HG02970 (cell line): ENCODE results near the gene RANBP3L.
"Not testable (repeated sequence)": the region's sequence is repeated elsewhere in the genome, so short reads cannot be mapped to it uniquely, and the experiment has no call there.

Experiments used
- ATAC-seq: cut with Tn5 transposase; IDR thresholded peaks from one replicate; pipeline ENCODE4 v1.9.1; 2021; ENCODE audit warnings: mild to moderate bottlenecking, moderate library complexity, moderate number of reproducible peaks; ENCODE audit not compliant: unreplicated experiment, low FRiP score

The RANBP3L gene, protein sequence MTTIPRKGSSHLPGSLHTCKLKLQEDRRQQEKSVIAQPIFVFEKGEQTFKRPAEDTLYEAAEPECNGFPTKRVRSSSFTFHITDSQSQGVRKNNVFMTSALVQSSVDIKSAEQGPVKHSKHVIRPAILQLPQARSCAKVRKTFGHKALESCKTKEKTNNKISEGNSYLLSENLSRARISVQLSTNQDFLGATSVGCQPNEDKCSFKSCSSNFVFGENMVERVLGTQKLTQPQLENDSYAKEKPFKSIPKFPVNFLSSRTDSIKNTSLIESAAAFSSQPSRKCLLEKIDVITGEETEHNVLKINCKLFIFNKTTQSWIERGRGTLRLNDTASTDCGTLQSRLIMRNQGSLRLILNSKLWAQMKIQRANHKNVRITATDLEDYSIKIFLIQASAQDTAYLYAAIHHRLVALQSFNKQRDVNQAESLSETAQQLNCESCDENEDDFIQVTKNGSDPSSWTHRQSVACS

DNA sequence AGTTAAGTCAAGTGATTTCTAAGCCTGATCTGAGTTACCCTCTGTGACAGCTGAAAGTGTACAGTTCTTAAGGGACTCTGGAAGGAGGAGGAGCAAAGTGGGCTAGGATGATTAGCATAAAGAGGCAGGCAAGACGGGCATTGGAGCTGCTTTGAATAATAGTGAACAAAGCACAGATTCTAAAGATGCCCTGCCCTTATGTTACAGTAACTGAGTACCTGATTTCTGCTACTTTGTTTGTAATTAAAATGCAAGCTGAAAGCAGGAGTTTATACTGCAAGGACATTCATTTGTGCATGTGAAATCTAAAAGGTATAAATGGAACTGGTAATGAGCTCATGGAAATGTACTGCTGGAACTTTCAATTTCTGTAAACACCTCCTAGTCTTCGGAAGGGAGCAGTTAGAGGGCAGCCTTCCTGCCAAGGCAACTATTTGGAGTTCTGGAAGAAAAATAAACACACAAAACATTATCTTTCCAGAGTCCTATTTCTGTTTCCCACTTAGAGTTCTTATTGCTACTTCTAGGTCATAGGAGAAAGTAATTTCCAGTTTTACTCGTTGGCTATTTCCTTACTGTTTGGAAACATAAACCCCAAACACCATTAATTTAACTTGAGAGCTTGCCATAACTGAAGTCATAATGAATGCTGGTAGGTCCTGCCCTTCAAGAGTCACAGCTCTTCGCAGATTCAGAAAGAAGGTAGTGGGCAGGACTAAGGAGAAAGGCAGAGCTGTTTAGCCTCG is at the start of gene RANBP3L:
Gene RANBP3L, minus strand, starts transcription at position 45 of the 746 bp plus-strand sequence. CDS start 486 bp downstream, outside the sequence.
- no peak for ATAC-seq

DNA sequence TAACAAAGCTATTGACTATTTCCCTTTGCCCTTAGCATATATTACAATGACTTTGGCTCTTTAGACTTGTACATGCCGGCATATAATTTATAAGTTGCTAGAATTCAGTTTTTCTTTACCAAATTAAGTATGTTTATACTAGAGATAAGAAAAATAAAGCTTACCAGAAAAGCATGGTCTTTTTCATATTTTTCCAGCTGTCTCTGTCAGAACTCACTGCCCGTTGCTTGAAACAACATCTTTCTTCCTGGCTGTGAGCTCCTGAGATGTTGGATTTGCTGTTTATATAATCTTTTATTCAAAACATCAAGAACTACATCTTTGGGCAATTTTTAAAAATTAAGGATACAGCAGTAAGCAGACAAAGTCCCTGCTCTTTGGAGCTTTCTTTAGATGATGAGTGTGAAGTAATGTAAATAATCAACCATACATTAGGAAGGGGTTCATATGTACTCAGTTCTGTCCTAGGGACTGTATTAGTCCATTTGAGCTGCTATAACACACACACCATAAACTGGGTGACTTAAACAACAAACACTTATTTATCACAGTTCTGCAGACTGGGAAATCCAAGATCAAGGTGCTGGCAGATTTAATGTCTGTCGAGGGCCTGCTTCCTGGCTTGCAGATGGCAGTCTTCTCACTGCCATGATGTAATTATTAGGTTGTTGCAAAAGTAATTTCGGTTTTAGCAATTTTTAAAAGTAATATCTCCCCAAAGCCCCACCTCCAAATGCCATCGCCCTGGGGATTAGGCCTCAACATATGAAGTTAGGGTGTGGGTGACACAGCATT is 45.4 kb upstream of the RANBP3L start:
- no peak for ATAC-seq

DNA sequence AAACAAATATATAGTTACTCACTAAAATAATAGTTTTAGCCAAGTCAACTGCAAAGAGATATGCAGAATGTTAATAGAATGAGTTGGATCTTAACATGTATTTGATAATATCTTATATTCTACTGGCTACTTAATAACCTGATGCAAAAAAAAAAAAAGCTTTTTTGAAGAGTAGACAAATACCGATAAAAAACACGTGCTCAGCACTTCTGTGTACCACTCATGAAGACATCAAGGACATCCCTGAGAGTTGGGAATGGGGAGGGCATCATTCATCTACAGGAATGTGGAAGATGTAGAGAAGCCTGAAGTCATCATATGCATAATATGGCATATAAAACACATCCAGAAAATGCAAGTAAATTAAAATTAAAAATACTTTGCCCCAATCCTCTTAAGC is 43.2 kb upstream of the RANBP3L start:
- no peak for ATAC-seq

DNA sequence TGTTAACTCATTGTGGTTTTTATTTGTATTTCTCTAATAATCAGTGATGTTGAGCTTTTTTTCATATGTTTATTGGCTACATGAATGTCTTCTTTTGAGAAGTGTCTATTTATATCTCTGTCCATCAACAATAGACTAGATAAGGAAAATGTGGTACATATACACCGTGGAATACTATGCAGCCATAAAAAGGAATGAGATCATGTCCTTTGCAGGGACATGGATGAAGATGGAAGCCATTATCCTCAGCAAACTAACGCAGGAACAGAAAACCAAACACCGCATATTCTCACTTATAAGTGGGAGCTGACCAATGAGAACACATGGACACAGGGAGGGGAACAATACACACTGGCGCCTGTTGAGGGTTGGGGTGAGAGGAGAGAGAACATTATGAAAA is 40.0 kb upstream of the RANBP3L start:
- not testable (repeated sequence) for ATAC-seq

DNA sequence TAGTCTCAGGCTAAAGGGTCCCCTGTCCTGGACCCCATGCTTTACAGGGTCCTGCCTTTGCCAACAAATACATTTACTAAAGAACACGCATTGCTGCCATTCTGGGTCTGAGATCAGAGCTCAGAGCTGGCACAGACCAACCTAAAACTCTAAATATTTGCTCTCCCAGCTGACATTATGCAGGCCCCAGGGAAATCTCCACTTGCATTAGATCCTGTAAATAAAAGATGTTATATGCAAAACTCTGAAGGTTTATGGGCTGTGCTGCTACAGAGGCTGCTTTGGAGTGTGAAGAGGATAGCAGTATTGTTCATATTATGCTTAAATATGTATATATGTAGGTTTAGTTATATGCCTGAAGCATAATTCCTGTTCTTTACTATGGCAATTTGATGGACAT is 35.9 kb upstream of the RANBP3L start:
- no peak for ATAC-seq

DNA sequence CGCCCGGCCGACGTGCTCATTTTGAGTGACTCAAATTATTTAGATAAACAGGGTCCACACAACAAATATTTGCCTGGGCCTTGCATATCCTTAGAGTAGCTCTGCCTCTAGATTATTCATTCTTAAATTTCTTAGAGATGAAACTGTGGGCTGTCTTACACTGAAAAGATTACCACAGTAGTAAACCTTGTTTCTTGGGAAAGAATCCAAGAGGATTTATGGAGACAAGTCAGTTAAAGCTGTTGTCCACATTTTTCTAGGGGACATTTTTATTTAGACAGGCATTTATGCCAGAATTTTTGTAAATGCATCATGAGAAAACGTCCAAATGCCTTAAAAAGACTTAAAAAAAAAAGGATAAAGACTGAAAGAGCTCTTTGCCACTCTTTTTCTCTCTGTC is 32.6 kb upstream of the RANBP3L start:
- no peak for ATAC-seq

DNA sequence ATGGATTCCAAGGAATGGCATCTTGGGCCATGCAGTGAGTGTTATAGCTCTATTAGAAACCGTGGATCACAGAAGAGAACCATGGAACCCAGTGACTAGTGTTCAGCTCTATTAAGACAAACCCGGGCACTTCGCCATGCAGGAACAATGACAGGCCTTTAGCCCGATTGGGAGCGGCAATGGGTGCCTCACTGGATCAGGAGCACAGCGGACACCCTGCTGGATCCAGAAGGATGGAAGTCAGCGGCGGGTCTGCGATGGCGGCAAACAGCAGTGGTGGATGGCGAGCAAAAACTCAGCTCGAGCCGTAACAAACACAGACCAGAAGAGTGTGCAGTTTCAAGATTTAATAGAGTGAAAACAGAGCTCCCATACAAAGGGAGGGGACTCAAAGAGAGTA is 31.0 kb upstream of the RANBP3L start:
- not testable (repeated sequence) for ATAC-seq

DNA sequence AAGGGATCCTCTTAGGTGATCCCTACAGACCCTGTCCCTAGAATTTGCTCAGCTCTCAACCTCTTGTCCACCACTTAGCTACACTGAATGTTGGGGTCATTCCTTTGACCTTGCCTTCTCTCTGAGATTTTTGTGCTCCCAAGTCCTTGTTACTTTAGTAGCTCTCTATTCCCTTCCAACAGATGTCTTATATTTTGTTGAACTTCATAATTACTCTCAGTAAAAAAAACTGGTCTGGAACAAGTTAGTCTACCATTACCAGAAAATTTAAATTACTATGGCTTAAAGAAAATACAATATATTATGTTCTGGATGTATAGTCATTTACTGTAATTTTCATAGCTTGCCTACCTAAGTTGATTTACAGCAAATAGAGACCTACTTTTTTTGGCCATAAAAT is 23.5 kb upstream of the RANBP3L start:
- ATAC-seq, result no peak

DNA sequence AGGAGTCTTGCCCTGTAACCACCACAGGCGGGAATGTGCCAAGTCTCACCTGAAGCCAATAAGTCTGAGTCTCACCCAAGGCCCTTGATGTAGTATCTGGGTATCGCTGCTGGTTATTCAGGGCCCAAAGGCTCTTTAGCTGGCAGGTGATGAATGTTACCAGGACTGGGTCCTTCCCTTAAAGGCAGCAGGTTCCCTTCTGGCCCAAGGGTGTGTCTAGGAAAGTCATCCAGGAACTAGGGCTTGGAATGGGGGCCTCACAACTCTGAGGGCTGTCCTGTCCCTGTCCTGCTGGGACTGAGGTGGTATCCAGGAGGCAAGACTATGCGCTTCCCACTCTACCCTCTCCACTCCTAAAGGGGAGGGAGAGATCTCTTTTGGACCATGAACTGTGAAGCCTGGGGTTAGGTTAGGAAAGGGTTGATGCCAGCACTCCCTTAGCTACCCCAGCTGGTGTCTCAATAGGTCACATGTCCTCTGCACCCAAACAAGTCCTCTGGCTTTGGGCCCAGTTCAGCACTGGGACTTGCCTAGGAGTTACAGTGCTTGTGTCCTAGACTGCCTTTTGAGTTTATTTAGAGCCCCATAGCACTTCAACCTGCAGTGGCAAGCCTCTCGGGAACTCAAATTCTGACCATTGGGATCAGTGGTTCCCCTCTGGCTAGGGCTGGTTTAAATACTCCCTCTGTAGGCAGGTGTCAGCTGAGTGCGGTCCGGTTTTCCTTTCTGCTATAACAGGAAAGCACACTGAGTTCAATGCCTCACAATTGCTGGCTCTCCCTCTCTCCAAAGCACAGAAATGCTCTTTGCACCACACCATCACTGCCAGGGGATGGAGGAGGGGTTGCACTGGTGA is 22.5 kb upstream of the RANBP3L start:
- ATAC-seq, result no peak

DNA sequence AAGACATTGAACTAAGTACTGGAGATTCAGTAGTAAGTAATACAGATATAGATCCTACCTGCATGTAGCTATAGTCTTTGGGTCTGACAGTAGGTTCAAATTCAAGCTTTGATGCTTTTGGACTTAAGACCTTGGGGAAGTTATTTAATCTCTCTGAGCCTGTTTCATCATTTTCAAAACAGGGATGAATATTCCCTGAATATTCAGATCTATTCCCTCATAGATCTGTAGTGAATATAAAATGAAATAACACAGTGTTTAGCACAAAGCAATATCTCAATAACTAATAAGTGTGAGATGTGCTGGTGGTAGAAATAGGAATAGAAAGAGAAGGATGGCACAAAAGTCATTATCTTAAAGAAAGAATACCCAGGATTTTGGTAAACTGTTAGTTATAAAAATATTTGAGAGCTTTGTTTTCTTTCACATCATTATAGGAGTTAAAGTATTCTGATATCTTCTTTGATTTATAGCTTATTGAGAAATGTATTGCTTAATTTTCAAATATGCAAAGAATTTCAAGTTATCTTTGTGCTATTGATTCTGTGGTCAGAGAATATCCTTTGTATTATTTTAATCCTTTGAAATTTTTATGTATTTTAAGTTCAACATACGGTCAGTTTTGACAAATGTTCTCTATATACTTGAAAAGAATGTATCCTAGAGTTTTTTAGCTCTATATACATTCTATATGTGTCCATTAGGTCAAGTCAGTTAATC is 11.4 kb upstream of the RANBP3L start:
- no peak for ATAC-seq

DNA sequence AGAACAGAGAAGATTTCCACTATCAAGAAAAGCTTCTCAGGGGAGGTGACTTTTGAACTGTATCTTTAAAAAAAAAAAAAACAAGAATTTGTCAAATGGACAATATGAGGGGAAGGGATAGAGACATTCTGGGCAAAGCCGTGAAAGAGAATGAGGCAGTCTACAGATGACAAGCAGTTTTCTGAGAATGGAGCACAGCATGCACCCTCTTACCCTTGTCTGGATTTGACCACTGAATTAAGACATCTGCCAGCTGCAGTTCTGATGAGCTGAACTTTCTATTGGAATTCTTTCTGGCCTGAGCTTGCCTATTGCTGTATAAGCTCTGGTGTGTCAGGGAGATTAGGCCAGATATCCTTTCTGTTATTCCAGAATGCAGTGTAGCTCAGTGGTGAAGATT is 10.3 kb upstream of the RANBP3L start:
- ATAC-seq, result no peak

DNA sequence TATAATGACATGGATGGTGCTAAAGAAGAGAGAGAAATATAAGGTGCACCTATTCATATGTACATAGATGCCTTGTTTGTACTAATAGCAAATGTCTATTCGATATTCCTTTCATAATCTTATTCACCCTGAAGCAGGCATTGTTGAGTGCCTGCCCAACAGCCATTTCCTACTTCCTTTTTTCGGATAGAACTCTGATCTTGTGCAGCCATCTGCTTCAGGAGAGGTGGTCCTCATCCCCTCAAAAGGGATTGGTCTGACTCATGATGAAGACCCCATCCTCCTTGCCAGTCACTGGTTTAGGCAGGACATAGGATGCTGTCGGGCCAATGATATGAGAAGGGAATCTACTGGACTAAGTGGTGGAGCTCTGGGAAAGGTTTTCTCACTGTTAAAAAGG is 8.4 kb upstream of the RANBP3L start:
- no peak for ATAC-seq

DNA sequence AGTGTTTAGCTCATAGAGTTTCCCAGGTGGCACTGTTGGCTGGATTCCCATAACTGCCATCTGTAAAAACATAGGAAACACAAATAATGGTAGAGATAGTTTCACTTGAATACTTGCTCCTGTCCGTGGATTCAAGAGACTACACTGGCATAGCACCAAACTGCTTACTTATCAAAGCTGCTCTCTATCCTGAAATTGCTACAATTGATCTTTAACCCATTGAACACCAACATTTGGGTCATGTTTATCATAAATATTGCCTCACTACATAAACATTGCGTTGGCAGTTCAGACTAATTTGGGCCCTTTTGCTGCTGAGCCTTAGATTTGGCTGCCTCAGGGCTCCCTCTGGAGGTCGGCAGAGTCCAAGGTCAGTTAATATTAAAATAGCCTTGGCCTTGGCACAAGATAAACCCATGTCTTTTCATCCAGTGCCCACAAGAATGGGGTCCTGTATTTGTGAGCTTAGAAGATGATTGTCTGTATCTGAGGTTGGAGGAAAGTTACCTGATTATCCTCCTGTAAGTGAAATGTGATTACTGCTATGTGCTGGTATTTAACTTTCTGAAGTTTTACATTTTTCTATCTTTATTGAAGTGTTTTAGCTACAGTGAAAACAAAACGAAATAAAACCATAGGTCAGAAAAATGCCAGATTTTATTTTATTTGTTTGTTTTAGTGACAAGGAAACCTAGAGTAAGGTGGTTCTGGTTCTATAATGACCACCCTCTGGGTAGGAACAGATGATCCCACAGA is 4.0 kb upstream of the RANBP3L start:
- no peak for ATAC-seq

DNA sequence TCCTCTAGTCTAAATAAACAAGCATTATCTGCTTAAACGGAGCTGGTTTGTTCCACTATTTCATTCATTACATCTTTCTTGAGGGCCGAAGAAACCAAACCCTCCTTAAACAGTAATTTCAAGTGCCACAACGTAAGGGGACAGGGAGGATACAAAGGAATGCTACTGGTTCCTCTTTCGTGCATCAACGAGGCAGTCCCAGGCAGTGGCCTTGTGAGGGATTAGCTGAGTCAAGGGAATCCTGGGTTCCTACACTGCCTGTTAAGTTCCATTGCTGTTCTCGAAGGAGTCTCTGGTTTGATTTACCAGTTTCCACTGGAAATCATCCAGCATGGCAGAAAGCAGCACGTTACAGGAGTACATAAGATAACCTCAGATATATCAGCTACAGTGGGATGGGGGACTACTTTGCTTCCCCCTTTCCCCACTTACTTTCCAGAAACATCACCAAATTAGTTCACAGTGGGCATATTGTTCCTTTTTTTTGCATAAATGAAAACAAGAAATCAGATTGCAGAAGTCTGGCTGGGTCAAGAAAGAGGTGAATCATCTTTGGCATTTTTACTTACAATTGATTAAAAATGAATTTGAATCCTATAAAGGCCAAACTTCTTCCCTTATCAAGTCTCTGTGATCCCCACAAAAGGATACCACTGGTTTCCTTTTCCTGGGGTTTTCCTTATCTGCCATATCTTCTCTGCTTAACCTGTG is 2.5 kb upstream of the RANBP3L start:
- no peak for ATAC-seq

DNA sequence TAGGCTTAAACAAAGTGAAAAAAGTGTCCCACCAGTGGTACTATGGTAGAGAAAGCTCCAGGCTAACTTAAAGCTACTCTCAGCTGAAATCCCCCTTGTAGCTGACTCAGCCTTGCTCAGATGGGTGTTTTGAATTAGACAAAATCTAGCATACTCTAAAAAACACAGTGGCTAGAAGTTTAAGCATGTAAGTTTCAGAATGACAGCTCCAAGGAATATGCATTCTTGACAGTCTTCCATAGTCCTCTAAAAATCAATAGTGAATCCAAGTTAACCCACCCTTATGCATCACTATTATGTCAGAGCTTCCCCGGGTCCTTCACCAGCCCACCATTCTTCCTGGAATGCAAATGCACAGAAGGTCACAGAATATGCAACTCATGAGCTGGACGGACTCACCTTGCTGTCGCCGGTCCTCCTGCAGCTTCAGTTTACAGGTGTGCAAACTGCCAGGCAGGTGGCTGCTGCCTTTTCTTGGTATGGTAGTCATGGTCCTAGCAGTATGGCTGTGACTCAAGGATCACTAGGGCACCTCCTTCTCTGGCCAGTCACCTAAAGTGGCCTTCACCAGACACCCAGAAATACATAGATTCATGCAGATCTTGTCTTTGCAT is 668 bp downstream of the RANBP3L start:
- ATAC-seq, result no peak

DNA sequence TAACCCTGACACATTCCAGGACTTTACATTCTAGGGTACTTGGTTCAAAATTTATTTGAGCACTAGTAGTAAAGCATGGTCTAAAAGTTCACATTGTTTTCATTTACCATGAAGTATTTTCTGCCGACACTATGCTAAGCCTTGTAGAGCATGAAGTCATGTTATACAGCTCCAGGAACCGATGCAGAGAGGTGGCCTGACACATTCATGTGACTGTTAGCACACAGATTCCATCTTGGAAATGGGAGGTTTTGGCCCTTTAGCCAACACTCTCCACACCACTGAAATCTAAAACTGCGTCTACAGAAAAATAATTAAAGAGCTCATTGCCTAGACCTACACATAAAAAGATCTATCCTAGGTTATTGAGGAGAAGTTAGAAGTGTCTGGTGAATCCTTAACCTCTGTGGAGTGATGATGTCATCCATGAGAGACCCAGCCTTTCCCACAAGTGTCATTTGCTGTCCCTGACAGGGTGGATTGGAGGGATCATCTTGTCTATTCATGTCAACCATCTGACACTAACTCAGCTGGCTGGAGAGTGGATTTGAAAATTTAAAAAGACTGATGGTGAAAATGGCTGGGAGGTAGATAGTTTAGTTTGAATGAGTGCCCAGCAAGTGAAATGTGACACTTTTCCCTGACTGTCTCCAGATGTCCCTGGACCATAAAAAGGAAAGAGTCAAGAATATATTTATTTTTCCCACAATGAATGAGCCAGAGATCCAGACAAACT is 1.3 kb downstream of the RANBP3L start:
- ATAC-seq, result no peak

DNA sequence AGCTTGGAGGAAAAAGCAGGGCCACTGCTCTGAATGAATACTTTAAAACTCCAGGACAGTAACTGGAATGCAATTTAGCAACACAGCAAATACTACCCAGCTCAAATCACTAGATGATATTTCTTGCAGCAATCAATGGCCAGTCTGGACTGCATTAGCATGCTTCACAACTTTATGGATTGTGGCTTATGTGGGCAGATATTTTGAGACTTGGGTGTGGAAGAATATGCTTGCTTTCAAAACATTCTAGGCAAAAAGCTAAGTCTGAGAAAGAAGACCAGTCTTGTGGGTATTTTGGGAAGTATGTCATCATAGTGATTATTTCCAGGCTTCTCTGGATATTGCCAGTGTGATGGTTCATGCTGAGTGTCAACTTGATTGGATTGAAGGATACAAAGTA is 3.1 kb downstream of the RANBP3L start:
- ATAC-seq, result no peak
